Epithelial cell of prostate (primary cell): Measurements from ENCODE around the gene ARL4A.
"Not testable (repeated sequence)": the region's sequence is repeated elsewhere in the genome, so short reads cannot be mapped to it uniquely, and the experiment has no call there.

Experiments
- DNase-seq: peaks from one replicate; pipeline ENCODE4 v3.0.0-alpha.2; 2011; ENCODE audit warnings: low read depth, low spot score
- H3K27ac ChIP-seq: fragments of 450-650 bp; 2 replicates; pipeline ENCODE4 v1.5.1; 2017; ENCODE audit warnings: mild to moderate bottlenecking

ARL4A gene

GRCh38 chr7:12660986-12661385 is 26.4 kb upstream of the ARL4A start:
- H3K27ac ChIP-seq, DNase-seq: not testable (repeated sequence)

GRCh38 chr7:12661581-12661980 is 25.9 kb upstream of the ARL4A start:
- H3K27ac ChIP-seq: no peak overlapping the region
- DNase-seq: no peak

DNA sequence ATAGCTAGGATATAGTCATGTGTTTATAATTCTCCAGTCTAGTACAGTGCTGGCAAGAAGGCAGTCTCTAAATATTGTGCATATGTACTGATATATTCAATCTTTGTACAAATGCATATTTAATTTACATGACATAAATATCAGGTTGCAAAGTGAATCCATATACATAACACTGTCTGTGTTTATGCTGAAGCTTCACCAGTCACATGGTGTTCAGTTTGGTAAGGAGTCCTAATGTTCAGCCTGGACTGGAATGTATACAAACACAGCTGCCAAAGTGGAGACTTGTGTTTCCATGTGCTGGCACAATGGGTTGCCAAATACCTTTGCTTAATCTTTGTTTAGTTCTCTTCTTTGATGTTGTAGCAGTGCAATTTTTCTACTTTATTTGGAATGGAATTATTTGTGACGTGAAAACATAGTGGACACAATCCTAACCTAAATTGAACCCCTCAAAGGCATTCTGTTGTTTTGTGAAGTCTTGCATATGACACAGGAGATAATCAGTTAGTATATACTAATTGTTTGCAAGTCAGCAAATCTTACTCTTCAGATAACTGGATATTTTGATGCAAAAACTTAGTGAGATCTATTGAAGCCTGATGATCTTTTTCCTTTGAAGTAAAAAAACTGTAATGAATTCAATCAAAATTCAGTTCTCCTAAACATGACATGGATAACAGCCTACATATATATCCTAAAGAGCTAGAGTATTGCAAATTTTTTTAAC is 17.3 kb upstream of the ARL4A start:
- DNase-seq: no peak
- H3K27ac ChIP-seq: no peak overlapping the region

GRCh38 chr7:12670743-12671520 is 16.5 kb upstream of the ARL4A start:
- DNase-seq: no peak
- no peak overlapping the region for H3K27ac ChIP-seq

- DNase-seq: not testable (repeated sequence)
- peak overlapping the region; percentile 36 for H3K27ac ChIP-seq
Observed at GRCh38 chr7:12673436-12673835, 14.0 kb upstream of the ARL4A start.

GRCh38 chr7:12674053-12674452 is 13.4 kb upstream of the ARL4A start:
- DNase-seq: no peak
- peak overlapping the region; percentile 36 for H3K27ac ChIP-seq

DNA sequence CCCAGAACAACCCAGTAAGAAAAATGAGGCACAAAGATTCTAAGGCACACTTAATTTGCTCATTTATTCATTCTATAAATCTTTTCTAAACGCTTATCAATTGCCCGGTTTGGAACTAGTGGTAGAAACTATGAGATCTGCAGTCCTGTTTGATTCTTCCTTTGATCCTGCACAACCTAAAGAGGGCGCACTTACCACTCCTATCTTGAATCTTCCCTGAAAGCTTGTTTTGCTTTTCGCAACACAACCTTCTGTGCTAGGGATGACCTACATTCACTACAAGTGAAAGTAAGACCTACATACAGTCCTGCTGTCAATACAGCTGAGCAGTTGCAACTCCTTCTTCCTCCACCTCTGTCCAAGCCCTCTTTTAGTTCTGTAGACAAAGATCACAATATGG is 12.6 kb upstream of the ARL4A start:
- DNase-seq: no peak
- no peak overlapping the region for H3K27ac ChIP-seq

- DNase-seq: no peak
- no peak overlapping the region for H3K27ac ChIP-seq
Observed at GRCh38 chr7:12683678-12684585, 3.5 kb upstream of the ARL4A start.

- no peak for DNase-seq
- no peak overlapping the region for H3K27ac ChIP-seq
Observed at GRCh38 chr7:12684733-12685132, 2.7 kb upstream of the ARL4A start.

GRCh38 chr7:12685550-12685949 is 1.9 kb upstream of the ARL4A start:
- peak overlapping the region; percentile 84 for H3K27ac ChIP-seq
- no peak for DNase-seq

DNA sequence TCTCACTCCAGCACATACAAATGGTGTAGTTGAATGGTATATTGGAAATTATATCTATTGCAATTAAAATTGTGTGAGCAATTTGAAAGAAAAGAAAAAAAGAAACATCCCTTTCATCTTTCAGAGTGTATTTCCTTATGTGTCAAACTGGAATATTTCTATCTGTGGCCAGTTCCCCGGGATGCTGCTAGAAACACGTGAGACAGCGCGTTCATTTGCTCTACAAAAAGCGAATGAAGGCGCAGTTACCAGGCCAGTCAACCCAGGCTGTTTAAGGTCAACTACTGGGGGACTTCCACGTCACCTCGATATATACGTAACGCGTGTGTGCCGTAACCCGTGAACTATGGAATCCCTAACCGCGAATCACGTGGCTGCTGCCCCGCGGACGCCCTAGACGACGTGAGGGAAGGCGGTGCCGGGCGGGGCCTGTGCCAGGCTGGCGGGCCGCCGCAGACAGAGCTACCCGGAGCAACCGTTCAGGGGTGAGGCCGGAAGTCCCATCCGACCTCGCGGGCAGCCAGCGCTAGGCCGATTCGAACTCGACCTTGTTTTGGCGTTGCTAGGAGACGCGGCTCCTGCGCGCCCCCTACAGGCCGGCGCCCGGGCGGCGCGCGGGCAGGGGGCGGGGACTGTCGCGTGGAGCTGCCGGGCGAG is 1.1 kb upstream of the ARL4A start:
- DNase-seq: peak; percentile 66
- peak overlapping the region; percentile 84 for H3K27ac ChIP-seq

- H3K27ac ChIP-seq: peak overlapping the region; percentile 84
- DNase-seq: no peak
Observed at GRCh38 chr7:12687718-12688171, 312 bp downstream of the ARL4A start.

GRCh38 chr7:12688485-12689170 is 1.2 kb downstream of the ARL4A start:
- DNase-seq, H3K27ac ChIP-seq: not testable (repeated sequence)

DNA sequence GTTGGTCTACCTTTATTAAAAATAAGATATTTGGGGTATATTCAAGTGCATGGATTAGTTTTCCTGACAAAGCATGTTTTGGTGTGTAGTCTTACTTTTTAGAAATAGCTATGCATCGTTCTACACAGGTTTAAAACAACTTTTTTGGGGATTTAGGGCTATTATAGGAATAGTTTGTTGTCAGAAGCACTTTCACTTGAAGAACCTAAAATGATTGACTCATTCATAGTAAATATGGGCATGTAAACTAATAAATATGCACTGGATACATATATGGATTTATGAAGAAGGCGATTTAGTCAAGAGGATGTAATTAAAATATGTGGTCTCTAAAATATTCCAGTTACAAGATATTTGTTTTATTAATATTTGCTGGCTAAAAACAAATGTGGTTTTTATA is 2.0 kb downstream of the ARL4A start:
- no peak for DNase-seq
- H3K27ac ChIP-seq: no peak overlapping the region

GRCh38 chr7:12690041-12690878 is 2.8 kb downstream of the ARL4A start:
- no peak for DNase-seq
- H3K27ac ChIP-seq: no peak overlapping the region

DNA sequence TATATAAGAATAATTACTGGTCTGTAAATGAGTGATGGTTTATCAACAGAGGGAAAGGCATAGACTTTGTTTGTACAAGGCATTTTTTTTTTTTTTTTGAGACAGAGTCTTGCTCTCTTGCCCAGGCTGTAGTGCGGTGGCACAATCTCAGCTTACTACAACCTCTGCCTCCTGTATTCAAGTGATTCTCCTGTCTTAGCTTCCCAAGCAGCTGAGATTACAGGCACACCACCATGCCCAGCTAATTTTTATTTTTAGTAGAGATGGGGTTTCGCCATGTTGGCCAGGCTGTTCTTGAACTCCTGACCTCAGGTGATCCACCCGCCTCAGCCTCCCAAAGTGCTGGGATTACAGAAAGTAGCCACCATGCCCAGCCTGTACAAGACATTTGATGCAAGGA is 4.0 kb downstream of the ARL4A start:
- not testable (repeated sequence) for H3K27ac ChIP-seq, DNase-seq

DNA sequence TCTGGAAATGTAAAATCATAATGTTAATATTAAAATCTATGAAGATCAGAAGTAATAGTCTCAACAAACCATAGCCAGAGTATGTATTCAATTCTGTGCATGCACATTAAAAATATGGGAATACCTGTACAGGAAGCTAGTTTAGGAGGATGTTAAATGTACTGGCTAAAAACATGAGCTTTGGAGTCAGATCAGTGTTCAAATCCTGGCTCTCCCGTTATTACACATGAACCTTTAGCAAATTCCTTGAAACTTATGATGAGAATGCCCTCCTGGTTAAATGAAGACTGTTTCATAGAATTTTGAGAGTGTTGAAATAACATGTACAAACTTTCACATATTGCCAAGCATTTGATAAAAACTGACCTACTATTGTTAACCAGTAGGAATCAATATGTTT is 4.6 kb downstream of the ARL4A start:
- no peak for DNase-seq
- H3K27ac ChIP-seq: no peak overlapping the region

GRCh38 chr7:12692479-12693259 is 5.2 kb downstream of the ARL4A start:
- H3K27ac ChIP-seq: no peak overlapping the region
- DNase-seq: no peak
